Measurements from ENCODE around the gene TP53I11.

Gene TP53I11

GRCh38 chr11:44978274-44978960 is 27.7 kb upstream of the TP53I11 start:
- DNase-seq (ENCODE audit: low spot score), result no peak

GRCh38 chr11:44977493-44977984 is 26.9 kb upstream of the TP53I11 start:
- DNase-seq (ENCODE audit: low spot score), result peak; percentile 49

GRCh38 chr11:44976576-44976975 is 25.9 kb upstream of the TP53I11 start:
- DNase-seq (ENCODE audit: low spot score), result no peak

GRCh38 chr11:44974402-44975000 is 23.8 kb upstream of the TP53I11 start:
- no peak for DNase-seq (ENCODE audit: low spot score)

- DNase-seq (ENCODE audit: low spot score), result no peak
Measured at GRCh38 chr11:44973632-44974401, 23.1 kb upstream of the TP53I11 start.

GRCh38 chr11:44972746-44973435 is 22.2 kb upstream of the TP53I11 start:
- DNase-seq (ENCODE audit: low spot score), result no peak

GRCh38 chr11:44971185-44971584 is 20.5 kb upstream of the TP53I11 start:
- no peak for DNase-seq (ENCODE audit: low spot score)

GRCh38 chr11:44970293-44970692 is 19.6 kb upstream of the TP53I11 start:
- DNase-seq (ENCODE audit: low spot score), result no peak

- no peak for DNase-seq (ENCODE audit: low spot score)
Measured at GRCh38 chr11:44969651-44970252, 19.1 kb upstream of the TP53I11 start.

- no peak for DNase-seq (ENCODE audit: low spot score)
Measured at GRCh38 chr11:44968510-44968909, 17.8 kb upstream of the TP53I11 start.

- no peak for DNase-seq (ENCODE audit: low spot score)
Measured at GRCh38 chr11:44967930-44968496, 17.3 kb upstream of the TP53I11 start.

GRCh38 chr11:44966694-44967093 is 16.0 kb upstream of the TP53I11 start:
- DNase-seq (ENCODE audit: low spot score), result no peak

- DNase-seq (ENCODE audit: low spot score), result no peak
Measured at GRCh38 chr11:44964526-44965209, 14.0 kb upstream of the TP53I11 start.

- DNase-seq (ENCODE audit: low spot score), result no peak
Measured at GRCh38 chr11:44963948-44964347, 13.3 kb upstream of the TP53I11 start.

GRCh38 chr11:44963136-44963535 is 12.5 kb upstream of the TP53I11 start:
- DNase-seq (ENCODE audit: low spot score), result no peak

- DNase-seq (ENCODE audit: low spot score), result no peak
Measured at GRCh38 chr11:44962464-44962863, 11.8 kb upstream of the TP53I11 start.

GRCh38 chr11:44960200-44960845 is 9.6 kb upstream of the TP53I11 start:
- no peak for DNase-seq (ENCODE audit: low spot score)

- no peak for DNase-seq (ENCODE audit: low spot score)
Measured at GRCh38 chr11:44959064-44959463, 8.4 kb upstream of the TP53I11 start.

GRCh38 chr11:44957776-44958564 is 7.3 kb upstream of the TP53I11 start:
- no peak for DNase-seq (ENCODE audit: low spot score)

- DNase-seq (ENCODE audit: low spot score), result no peak
Measured at GRCh38 chr11:44957040-44957515, 6.4 kb upstream of the TP53I11 start.
